GM12892 (cell line): ENCODE measurements around the gene LMTK2.

Source experiments
- DNase-seq: peaks from one replicate; pipeline ENCODE4 v3.0.0; 2011; ENCODE audit not compliant: insufficient read length
- FAIRE-seq: peaks from 2 replicates; lab custom pipeline; 2011; peaks lifted over from hg19 to GRCh38; lab: Jason Lieb, UNC
- POLR2A ChIP-seq: IDR thresholded peaks from 2 replicates; pipeline ENCODE4 v1.6.1; 2011; ENCODE audit warnings: low read depth, low read length, control low read depth
- POLR2AphosphoS5 ChIP-seq: IDR thresholded peaks from 2 replicates; pipeline ENCODE4 v1.6.1; 2011; ENCODE audit warnings: low read depth, low read length, control low read depth
- TAF1 ChIP-seq: IDR thresholded peaks from 2 replicates; pipeline ENCODE4 v1.6.1; 2011; ENCODE audit warnings: low read depth, mild to moderate bottlenecking, control low read depth, low read length, borderline replicate concordance

The LMTK2 gene

DNA sequence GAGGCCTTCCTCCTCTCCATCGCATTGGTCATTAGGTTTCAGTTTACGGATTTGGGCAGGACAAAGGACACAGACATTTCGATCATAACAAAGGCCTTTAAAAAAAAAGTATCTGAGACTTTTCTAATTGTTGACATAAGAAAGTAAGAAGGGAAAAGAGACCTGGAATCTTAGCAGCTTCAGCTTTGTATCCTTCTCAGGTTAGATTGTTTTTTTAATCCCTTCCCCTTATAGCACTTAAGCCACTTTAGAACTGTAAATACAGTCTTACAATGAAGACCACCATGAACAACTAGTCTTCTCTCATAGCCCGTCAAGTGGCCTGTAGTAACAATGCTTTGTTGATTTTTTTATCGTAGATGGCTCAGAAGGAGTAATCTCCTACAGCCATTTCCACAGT lies 45.2 kb downstream of the LMTK2 start:
- no peak for DNase-seq
- FAIRE-seq = no peak
- TF ChIP-seq POLR2AphosphoS5 (no peak), TAF1 (no peak), POLR2A (no peak)

DNA sequence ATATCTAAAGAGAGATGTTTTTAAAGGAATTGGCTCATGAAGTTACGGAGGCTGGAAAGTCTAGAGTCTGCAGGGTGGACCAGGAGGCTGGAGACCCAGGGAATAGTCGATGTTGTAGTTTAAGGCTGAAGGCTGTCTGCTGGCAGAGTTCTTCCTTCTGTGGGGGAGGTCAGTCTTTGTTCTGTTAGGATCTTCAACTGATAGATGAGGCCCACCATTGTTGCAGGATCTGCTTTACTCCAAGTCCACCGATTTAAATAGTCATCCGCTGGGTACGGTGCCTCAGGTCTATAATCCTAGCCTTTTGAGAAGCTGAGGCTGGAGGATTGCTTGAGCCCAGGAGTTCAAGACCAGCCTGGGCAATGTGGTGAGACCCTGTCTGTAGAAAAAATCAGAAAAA lies 50.0 kb downstream of the LMTK2 start:
- DNase-seq (no peak), FAIRE-seq (no peak)
- TF ChIP-seq POLR2A (no peak), TAF1 (no peak), POLR2AphosphoS5 (no peak)

GRCh38 chr7:98157761-98158160 lies 51.1 kb downstream of the LMTK2 start:
- TF ChIP-seq TAF1 = no peak
- no peak for TF ChIP-seq POLR2A
- no peak for TF ChIP-seq POLR2AphosphoS5
- DNase-seq (no peak), FAIRE-seq (no peak)

DNA sequence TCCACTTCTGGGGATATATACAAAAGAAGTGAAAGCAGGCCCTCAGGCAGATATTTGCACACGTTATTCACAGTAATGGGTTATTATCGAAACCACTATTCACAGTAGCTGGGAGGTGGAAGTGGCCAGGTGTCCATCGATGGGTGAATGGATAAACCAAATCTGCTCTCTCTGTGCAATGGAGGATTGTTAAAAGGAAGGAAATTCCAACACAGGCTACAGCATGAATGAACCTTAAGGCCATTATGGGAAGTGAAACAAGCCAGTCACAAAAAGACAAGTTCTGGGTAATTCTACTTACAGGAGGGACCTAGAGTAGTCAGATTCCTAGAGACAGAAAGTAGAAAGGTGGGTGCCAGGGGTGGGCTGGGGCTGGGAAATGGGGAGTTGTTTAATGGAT lies 56.1 kb downstream of the LMTK2 start:
- FAIRE-seq (no peak), DNase-seq (no peak)
- no peak for TF ChIP-seq POLR2A
- TF ChIP-seq TAF1 = no peak
- no peak for TF ChIP-seq POLR2AphosphoS5

DNA sequence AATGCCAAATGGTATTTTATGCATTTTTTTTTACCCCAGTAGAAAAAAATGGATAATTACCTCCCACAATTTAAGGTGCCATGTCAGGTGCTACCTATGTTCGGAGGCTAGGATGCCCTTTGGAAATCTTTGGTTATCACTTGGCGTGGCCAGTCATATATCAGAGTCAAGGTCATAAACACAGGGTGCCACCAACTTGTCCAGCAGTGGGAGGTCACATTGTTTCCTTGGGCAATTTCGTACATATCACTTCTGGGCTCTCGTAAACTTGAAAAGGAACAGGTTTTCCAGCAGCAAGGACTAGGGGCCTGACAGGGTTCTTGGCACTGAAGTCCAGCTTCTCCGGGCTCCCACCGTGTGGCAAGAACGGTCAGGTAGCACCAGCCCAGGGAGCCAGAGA lies 56.6 kb downstream of the LMTK2 start:
- no peak for FAIRE-seq
- TF ChIP-seq TAF1 = no peak
- TF ChIP-seq POLR2AphosphoS5 = no peak
- no peak for TF ChIP-seq POLR2A
- no peak for DNase-seq

DNA sequence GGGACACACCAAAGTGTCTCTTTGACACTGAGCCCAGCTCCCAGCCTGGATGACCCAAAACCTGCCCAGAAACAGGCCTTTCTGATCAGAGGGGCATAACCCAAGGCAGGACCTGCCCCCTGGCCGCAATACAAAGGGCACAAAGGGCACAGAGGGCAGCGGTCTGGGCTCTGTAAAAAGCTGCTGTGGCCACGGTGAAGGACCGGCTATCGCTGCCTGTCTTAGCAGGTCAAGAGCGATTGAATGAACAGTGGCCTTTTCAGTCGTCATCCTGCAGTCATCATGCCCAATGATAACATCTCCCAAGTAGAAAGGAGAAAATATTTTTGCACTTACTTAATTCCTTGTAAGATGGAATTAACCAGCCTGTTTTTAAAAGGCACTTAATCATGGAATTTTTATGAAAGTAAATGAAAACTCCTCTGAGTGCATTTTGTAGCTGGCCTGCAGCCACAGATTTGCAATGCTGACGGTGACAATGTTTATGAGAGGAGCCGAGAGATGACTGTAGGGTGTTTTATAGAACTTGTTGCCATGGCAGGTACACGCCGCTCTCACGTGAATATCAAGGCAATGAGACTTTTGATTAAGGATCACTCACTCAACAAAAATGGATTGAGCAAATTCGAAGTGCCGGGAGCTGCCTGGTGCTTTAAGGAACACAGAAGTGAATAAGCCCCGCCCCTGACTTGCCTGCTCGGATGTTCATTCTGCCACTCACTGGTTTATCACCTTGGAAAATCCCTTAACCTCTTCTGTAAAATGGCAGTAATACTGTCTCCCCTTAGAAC lies 57.2 kb downstream of the LMTK2 start:
- FAIRE-seq (no peak), DNase-seq (no peak)
- no peak for TF ChIP-seq POLR2AphosphoS5
- TF ChIP-seq POLR2A = no peak
- TF ChIP-seq TAF1 = no peak

DNA sequence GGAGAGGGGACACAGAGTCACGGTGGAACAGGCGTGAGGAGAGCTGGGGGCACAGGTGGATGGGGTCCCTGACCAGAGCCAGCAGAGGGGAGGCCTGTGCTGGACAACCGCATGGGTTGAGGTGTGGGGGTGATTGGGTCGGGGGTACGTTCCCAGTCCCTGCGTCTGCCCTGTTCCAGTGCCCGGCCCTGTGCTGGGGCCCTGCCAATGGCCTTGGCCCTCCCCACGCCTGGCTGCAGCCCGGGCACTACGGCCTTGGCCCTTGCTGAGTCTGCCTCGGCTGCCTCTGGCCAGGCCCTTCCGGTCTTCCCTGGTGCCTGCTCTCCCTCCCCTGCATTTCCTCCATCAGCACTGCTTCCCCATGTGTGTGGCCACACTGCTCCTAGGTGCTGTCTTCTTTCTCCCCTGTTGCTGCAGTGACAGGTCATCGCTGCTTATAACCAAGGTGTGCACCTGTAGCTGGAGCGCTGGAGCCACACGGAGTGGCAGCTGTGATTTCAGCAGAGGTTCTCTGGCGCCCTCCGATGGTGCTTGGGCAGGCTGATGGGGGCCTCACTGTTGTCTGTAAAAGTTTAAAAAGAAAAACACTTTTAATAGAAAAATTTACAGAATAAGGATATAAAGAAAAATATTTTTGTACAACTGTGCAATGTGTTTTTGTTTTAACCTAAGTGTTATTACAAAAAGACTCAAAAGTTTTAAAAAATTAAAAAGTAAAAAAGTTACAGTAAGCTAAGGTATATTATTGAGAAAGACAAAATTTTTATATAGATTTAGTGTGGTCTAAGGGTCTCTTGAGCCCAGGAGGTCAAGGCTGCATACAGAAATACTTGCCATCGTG lies 59.4 kb downstream of the LMTK2 start:
- DNase-seq (peak; percentile 40), FAIRE-seq (no peak)
- TF ChIP-seq POLR2AphosphoS5 (no peak), POLR2A (no peak), TAF1 (no peak)

GRCh38 chr7:98166668-98166970 lies 60.0 kb downstream of the LMTK2 start:
- no peak for TF ChIP-seq TAF1
- no peak for TF ChIP-seq POLR2A
- TF ChIP-seq POLR2AphosphoS5 = no peak
- no peak for DNase-seq
- FAIRE-seq = no peak

- no peak for TF ChIP-seq POLR2AphosphoS5
- no peak for TF ChIP-seq TAF1
- DNase-seq (no peak), FAIRE-seq (no peak)
Observed at GRCh38 chr7:98167653-98168052, 61.0 kb downstream of the LMTK2 start.

- TF ChIP-seq TAF1 = no peak
- no peak for TF ChIP-seq POLR2AphosphoS5
- no peak for TF ChIP-seq POLR2A
- DNase-seq = peak; percentile 70
- peak; percentile 80 for FAIRE-seq
Observed at GRCh38 chr7:98168181-98168903, 61.7 kb downstream of the LMTK2 start.

DNA sequence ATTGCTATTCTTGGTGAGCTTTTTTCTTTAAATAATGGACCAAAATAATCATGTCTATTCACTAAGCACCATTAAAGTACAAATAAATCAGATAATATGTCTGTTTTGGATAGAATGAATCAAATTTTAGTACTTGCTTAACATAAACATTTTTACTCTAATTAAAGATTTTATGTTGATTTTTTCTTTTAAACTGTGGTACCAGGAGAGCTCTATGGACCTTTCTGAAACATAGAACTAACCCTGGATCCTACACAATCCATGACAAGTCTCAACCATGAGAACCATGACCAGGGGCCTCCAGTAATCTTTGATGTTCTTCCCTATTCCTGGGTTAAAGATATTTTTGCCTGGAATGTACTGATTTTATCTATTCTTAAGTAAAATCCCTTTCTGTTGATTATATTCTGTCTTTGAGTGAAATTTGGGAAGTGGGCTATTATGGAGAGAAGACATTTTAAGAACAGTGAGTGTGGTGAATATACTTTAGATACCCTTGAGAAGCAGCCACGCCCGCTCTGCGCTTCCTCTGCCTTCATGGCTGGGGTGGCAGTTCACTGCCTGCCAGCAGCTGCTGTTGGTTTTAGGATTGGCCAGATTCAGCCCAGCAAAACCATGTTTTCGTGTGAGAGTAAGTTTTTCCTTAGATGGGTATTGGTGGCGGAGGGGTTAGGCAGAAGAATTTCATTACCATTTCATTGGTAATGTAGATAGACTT lies 62.4 kb downstream of the LMTK2 start:
- DNase-seq (no peak), FAIRE-seq (no peak)
- TF ChIP-seq POLR2A (no peak), POLR2AphosphoS5 (no peak), TAF1 (no peak)
